SH-SY5Y (cell line): ENCODE results near the gene SLIT1.

Experiments
- GATA2 ChIP-seq: IDR thresholded peaks from 2 replicates; pipeline ENCODE4 v1.6.1; 2011; ENCODE audit warnings: mild to moderate bottlenecking, low read depth, low read length
- GATA3 ChIP-seq: IDR thresholded peaks from 2 replicates; pipeline ENCODE4 v1.6.1; 2011; ENCODE audit warnings: low read depth, mild to moderate bottlenecking, low read length, moderate library complexity

DNA sequence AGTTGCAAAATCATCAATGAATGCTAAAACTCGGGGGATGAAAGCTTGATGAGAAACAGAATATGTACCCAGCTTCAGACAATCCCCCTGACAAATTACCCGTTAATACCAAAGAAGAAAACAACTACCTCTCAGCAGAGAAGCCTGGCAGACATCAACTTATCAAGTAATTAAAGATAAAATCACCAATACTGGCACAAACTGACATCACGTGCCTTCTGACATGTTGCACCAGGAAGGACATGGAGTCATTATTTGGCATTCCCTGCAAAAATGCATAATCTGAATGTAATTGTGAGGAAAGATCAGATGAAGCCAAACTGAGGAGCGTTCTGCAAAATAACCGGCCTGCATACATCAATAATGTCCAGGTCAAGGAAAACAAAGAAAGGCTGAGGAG is 7.7 kb downstream of the SLIT1 start:
- TF ChIP-seq GATA2 = peak; percentile 89
- TF ChIP-seq GATA3 = no peak; the same call in none of the 2 replicates
